ENCODE data around the gene KATNB1. TPM values are rescaled to one million over a fixed set of nuclear protein-coding genes. Genes with fewer than 3 reads are reported as not detected.

Gene KATNB1
- total and polyA plus RNA-seq, 2 experiments from 2014 or later: 31.4 to 65.9 TPM

DNA sequence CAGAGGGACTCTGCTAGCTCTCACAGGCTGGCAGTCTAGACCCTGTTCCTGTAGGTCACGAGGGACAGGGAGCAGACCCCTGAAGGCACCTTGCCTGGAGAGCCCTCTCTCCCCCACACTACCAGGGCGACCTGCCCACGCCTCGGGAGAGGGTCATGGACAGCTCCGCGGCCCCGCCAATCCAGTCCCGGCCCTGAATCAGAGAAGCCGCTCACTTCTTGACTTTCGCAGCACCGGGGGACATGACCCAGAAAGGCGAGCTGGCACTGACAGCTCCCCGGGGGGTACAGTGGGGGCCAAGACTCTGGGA, 61.6 kb downstream of the KATNB1 start:
- H3K9me3 Mint-ChIP-seq: no peaks in the 10 kb centered on the region
- Histone ChIP-seq H3F3A (replicated peaks; ENCODE audit: low read depth) (peaks cover 4% of the 10 kb centered on the region; the same call in 1 of the 2 replicates), H3K4me2 (peak overlapping the region; percentile 80), H4K20me1 (replicated peaks; ENCODE audit: insufficient read depth) (no peaks in the 10 kb centered on the region; the same call in 1 of the 2 replicates), H3K4me3 (peak overlapping the region; percentile 55; the same call in 1 of the 2 replicates), H3K4me1 (ENCODE audit: insufficient read depth) (peaks cover 34% of the 10 kb centered on the region), H2AFZ (no peak overlapping the region; the same call in 1 of the 2 replicates), H3K27ac (ENCODE audit: low read depth) (no peak overlapping the region), H3K27me3 (ENCODE audit: insufficient read depth) (peaks cover 12% of the 10 kb centered on the region), H3K9me2 (ENCODE audit: insufficient read depth) (no peaks in the 10 kb centered on the region), H3K79me2 (replicated peaks; ENCODE audit: insufficient read depth) (no peaks in the 10 kb centered on the region), H3K36me3 (ENCODE audit: insufficient read depth) (no peaks in the 10 kb centered on the region)
- H3K4me3 Mint-ChIP-seq: 0 out of 3 replicates have a peak overlapping the region, but pooled peaks have one; percentile 71
- peaks cover 23% of the 10 kb centered on the region for H3K27me3 Mint-ChIP-seq (ENCODE audit: insufficient read depth, low read depth, poor library complexity)
- H3K27ac Mint-ChIP-seq: no peak overlapping the region
- ATAC-seq (no peak), DNase-seq (ENCODE audit: low spot score) (no peak)
- no peaks in the 10 kb centered on the region; the same call in 2 of the 3 replicates for H3K36me3 Mint-ChIP-seq (ENCODE audit: low read depth)
- TF ChIP-seq ZNF331 (CRISPR knock-in tag; IDR thresholded peaks at IDR 0.05; ENCODE audit: low read depth): no peak
- TF ChIP-seq, protein P1, sequence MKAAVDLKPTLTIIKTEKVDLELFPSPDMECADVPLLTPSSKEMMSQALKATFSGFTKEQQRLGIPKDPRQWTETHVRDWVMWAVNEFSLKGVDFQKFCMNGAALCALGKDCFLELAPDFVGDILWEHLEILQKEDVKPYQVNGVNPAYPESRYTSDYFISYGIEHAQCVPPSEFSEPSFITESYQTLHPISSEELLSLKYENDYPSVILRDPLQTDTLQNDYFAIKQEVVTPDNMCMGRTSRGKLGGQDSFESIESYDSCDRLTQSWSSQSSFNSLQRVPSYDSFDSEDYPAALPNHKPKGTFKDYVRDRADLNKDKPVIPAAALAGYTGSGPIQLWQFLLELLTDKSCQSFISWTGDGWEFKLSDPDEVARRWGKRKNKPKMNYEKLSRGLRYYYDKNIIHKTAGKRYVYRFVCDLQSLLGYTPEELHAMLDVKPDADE (IDR thresholded peaks at IDR 0.05): no peak
- TF ChIP-seq EZH2 (IDR thresholded peaks at IDR 0.05; ENCODE audit: low read depth, unreplicated experiment): no peak
- TF ChIP-seq POLR2AphosphoS5 (IDR thresholded peaks at IDR 0.05; ENCODE audit: low read depth): no peak
- no peak for TF ChIP-seq JUNB (IDR thresholded peaks at IDR 0.05; ENCODE audit: unreplicated experiment)
- TF ChIP-seq, protein P2, sequence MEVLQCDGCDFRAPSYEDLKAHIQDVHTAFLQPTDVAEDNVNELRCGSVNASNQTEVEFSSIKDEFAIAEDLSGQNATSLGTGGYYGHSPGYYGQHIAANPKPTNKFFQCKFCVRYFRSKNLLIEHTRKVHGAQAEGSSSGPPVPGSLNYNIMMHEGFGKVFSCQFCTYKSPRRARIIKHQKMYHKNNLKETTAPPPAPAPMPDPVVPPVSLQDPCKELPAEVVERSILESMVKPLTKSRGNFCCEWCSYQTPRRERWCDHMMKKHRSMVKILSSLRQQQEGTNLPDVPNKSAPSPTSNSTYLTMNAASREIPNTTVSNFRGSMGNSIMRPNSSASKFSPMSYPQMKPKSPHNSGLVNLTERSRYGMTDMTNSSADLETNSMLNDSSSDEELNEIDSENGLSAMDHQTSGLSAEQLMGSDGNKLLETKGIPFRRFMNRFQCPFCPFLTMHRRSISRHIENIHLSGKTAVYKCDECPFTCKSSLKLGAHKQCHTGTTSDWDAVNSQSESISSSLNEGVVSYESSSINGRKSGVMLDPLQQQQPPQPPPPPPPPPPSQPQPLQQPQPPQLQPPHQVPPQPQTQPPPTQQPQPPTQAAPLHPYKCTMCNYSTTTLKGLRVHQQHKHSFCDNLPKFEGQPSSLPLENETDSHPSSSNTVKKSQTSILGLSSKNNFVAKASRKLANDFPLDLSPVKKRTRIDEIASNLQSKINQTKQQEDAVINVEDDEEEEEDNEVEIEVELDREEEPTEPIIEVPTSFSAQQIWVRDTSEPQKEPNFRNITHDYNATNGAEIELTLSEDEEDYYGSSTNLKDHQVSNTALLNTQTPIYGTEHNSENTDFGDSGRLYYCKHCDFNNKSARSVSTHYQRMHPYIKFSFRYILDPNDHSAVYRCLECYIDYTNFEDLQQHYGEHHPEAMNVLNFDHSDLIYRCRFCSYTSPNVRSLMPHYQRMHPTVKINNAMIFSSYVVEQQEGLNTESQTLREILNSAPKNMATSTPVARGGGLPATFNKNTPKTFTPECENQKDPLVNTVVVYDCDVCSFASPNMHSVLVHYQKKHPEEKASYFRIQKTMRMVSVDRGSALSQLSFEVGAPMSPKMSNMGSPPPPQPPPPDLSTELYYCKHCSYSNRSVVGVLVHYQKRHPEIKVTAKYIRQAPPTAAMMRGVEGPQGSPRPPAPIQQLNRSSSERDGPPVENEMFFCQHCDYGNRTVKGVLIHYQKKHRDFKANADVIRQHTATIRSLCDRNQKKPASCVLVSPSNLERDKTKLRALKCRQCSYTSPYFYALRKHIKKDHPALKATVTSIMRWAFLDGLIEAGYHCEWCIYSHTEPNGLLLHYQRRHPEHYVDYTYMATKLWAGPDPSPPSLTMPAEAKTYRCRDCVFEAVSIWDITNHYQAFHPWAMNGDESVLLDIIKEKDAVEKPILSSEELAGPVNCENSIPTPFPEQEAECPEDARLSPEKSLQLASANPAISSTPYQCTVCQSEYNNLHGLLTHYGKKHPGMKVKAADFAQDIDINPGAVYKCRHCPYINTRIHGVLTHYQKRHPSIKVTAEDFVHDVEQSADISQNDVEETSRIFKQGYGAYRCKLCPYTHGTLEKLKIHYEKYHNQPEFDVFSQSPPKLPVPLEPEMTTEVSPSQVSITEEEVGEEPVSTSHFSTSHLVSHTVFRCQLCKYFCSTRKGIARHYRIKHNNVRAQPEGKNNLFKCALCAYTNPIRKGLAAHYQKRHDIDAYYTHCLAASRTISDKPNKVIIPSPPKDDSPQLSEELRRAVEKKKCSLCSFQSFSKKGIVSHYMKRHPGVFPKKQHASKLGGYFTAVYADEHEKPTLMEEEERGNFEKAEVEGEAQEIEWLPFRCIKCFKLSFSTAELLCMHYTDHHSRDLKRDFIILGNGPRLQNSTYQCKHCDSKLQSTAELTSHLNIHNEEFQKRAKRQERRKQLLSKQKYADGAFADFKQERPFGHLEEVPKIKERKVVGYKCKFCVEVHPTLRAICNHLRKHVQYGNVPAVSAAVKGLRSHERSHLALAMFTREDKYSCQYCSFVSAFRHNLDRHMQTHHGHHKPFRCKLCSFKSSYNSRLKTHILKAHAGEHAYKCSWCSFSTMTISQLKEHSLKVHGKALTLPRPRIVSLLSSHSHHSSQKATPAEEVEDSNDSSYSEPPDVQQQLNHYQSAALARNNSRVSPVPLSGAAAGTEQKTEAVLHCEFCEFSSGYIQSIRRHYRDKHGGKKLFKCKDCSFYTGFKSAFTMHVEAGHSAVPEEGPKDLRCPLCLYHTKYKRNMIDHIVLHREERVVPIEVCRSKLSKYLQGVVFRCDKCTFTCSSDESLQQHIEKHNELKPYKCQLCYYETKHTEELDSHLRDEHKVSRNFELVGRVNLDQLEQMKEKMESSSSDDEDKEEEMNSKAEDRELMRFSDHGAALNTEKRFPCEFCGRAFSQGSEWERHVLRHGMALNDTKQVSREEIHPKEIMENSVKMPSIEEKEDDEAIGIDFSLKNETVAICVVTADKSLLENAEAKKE (CRISPR knock-in tag; IDR thresholded peaks at IDR 0.05): no peak
- TF ChIP-seq, protein P3, sequence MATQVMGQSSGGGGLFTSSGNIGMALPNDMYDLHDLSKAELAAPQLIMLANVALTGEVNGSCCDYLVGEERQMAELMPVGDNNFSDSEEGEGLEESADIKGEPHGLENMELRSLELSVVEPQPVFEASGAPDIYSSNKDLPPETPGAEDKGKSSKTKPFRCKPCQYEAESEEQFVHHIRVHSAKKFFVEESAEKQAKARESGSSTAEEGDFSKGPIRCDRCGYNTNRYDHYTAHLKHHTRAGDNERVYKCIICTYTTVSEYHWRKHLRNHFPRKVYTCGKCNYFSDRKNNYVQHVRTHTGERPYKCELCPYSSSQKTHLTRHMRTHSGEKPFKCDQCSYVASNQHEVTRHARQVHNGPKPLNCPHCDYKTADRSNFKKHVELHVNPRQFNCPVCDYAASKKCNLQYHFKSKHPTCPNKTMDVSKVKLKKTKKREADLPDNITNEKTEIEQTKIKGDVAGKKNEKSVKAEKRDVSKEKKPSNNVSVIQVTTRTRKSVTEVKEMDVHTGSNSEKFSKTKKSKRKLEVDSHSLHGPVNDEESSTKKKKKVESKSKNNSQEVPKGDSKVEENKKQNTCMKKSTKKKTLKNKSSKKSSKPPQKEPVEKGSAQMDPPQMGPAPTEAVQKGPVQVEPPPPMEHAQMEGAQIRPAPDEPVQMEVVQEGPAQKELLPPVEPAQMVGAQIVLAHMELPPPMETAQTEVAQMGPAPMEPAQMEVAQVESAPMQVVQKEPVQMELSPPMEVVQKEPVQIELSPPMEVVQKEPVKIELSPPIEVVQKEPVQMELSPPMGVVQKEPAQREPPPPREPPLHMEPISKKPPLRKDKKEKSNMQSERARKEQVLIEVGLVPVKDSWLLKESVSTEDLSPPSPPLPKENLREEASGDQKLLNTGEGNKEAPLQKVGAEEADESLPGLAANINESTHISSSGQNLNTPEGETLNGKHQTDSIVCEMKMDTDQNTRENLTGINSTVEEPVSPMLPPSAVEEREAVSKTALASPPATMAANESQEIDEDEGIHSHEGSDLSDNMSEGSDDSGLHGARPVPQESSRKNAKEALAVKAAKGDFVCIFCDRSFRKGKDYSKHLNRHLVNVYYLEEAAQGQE (IDR thresholded peaks at IDR 0.05; ENCODE audit: unreplicated experiment): no peak
- TF ChIP-seq, protein P4, sequence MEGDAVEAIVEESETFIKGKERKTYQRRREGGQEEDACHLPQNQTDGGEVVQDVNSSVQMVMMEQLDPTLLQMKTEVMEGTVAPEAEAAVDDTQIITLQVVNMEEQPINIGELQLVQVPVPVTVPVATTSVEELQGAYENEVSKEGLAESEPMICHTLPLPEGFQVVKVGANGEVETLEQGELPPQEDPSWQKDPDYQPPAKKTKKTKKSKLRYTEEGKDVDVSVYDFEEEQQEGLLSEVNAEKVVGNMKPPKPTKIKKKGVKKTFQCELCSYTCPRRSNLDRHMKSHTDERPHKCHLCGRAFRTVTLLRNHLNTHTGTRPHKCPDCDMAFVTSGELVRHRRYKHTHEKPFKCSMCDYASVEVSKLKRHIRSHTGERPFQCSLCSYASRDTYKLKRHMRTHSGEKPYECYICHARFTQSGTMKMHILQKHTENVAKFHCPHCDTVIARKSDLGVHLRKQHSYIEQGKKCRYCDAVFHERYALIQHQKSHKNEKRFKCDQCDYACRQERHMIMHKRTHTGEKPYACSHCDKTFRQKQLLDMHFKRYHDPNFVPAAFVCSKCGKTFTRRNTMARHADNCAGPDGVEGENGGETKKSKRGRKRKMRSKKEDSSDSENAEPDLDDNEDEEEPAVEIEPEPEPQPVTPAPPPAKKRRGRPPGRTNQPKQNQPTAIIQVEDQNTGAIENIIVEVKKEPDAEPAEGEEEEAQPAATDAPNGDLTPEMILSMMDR (conservative IDR thresholded peaks at IDR 0.05; ENCODE audit: low read depth in 2 of 2): no peak
- TF ChIP-seq ZNF114 (CRISPR knock-in tag; IDR thresholded peaks at IDR 0.05): no peak
- no peak for TF ChIP-seq STAT1 (IDR thresholded peaks at IDR 0.05; ENCODE audit: unreplicated experiment)
- TF ChIP-seq CREB1 (CRISPR knock-in tag; IDR thresholded peaks at IDR 0.05; ENCODE audit: low read depth): no peak
- TF ChIP-seq NANOG (IDR thresholded peaks at IDR 0.05; ENCODE audit: borderline replicate concordance): no peak
- TF ChIP-seq EZH2phosphoT487 (IDR thresholded peaks at IDR 0.05; ENCODE audit: unreplicated experiment): no peak
- peaks cover 46% of the 10 kb centered on the region for H3K4me1 Mint-ChIP-seq

Measured in GM23338 (cell line).